NCI-H1436 treated with DMSO at 0.1 percent for 48 hours (cell line): Measurements from ENCODE around the gene LMO4.

ENCODE experiments used
- DNase-seq: peaks from one replicate; lab custom pipeline; 2025; lab: John Stamatoyannopoulos, UW

Gene LMO4

GRCh38 chr1:87358219-87358618 is 29.5 kb downstream of the LMO4 start:
- DNase-seq, result no peak

- no peak for DNase-seq
Observed at GRCh38 chr1:87359586-87359985, 30.9 kb downstream of the LMO4 start.

- DNase-seq, result no peak
Observed at GRCh38 chr1:87362063-87362833, 33.6 kb downstream of the LMO4 start.

- DNase-seq, result no peak
Observed at GRCh38 chr1:87362834-87363426, 34.2 kb downstream of the LMO4 start.

- peak; percentile 47 for DNase-seq
Observed at GRCh38 chr1:87367549-87367948, 38.9 kb downstream of the LMO4 start.

GRCh38 chr1:87368907-87369306 is 40.2 kb downstream of the LMO4 start:
- no peak for DNase-seq

GRCh38 chr1:87369736-87370478 is 41.2 kb downstream of the LMO4 start:
- DNase-seq, result no peak

GRCh38 chr1:87370544-87370943 is 41.9 kb downstream of the LMO4 start:
- no peak for DNase-seq

GRCh38 chr1:87379306-87379705 is 50.6 kb downstream of the LMO4 start:
- no peak for DNase-seq

- no peak for DNase-seq
Observed at GRCh38 chr1:87386217-87386790, 57.6 kb downstream of the LMO4 start.

- DNase-seq, result no peak
Observed at GRCh38 chr1:87388411-87388810, 59.7 kb downstream of the LMO4 start.

- DNase-seq, result no peak
Observed at GRCh38 chr1:87389011-87389410, 60.3 kb downstream of the LMO4 start.

- no peak for DNase-seq
Observed at GRCh38 chr1:87389546-87389945, 60.9 kb downstream of the LMO4 start.

- DNase-seq, result no peak
Observed at GRCh38 chr1:87392248-87393192, 63.8 kb downstream of the LMO4 start.

GRCh38 chr1:87393445-87394085 is 64.9 kb downstream of the LMO4 start:
- no peak for DNase-seq

GRCh38 chr1:87394513-87394912 is 65.8 kb downstream of the LMO4 start:
- no peak for DNase-seq

- no peak for DNase-seq
Observed at GRCh38 chr1:87394982-87395381, 66.3 kb downstream of the LMO4 start.
